Raji (cell line): ENCODE measurements around the gene CLRN3.

Experiments used
- POLR2A ChIP-seq: IDR thresholded peaks from 2 replicates; pipeline ENCODE4 v1.6.1; 2011; ENCODE audit warnings: low read depth, low read length, control low read depth; ENCODE audit not compliant: insufficient read depth

Gene CLRN3

GRCh38 chr10:127892743-127893142 lies at the start of gene CLRN3:
CLRN3 (minus strand) TSS chr10:127892941; CDS start chr10:127892784, 157 bp downstream.
- TF ChIP-seq POLR2A: no peak

- no peak for TF ChIP-seq POLR2A
Observed at GRCh38 chr10:127940866-127941640, 48.3 kb upstream of the CLRN3 start.

- TF ChIP-seq POLR2A: no peak
Observed at GRCh38 chr10:127939786-127940330, 47.1 kb upstream of the CLRN3 start.

- no peak for TF ChIP-seq POLR2A
Observed at GRCh38 chr10:127937915-127938463, 45.2 kb upstream of the CLRN3 start.

- no peak for TF ChIP-seq POLR2A
Observed at GRCh38 chr10:127937069-127937468, 44.3 kb upstream of the CLRN3 start.

GRCh38 chr10:127935071-127935561 lies 42.4 kb upstream of the CLRN3 start:
- TF ChIP-seq POLR2A: no peak

GRCh38 chr10:127934383-127934782 lies 41.6 kb upstream of the CLRN3 start:
- TF ChIP-seq POLR2A: no peak

GRCh38 chr10:127933271-127933670 lies 40.5 kb upstream of the CLRN3 start:
- no peak for TF ChIP-seq POLR2A

- no peak for TF ChIP-seq POLR2A
Observed at GRCh38 chr10:127932521-127933270, 40.0 kb upstream of the CLRN3 start.

- TF ChIP-seq POLR2A: no peak
Observed at GRCh38 chr10:127928021-127928806, 35.5 kb upstream of the CLRN3 start.

GRCh38 chr10:127926455-127926854 lies 33.7 kb upstream of the CLRN3 start:
- TF ChIP-seq POLR2A: no peak

GRCh38 chr10:127925471-127926207 lies 32.9 kb upstream of the CLRN3 start:
- no peak for TF ChIP-seq POLR2A

- TF ChIP-seq POLR2A: no peak
Observed at GRCh38 chr10:127923646-127924045, 30.9 kb upstream of the CLRN3 start.

- no peak for TF ChIP-seq POLR2A
Observed at GRCh38 chr10:127922675-127923366, 30.1 kb upstream of the CLRN3 start.

- no peak for TF ChIP-seq POLR2A
Observed at GRCh38 chr10:127922206-127922605, 29.5 kb upstream of the CLRN3 start.
